Calu3 (cell line): ENCODE measurements around the gene ATP5F1C. TPM values are rescaled to one million over a fixed set of nuclear protein-coding genes. Genes with fewer than 3 reads are reported as not detected.
"Not testable (repeated sequence)": the region's sequence is repeated elsewhere in the genome, so short reads cannot be mapped to it uniquely, and the experiment has no call there.

ENCODE experiments used
- Bru-seq: library from RNA; stranded (reverse); fragments of 400-500 nt; gene quantifications from one replicate; lab custom pipeline; 2021; lab: Mats Ljungman, UMichigan
- BruChase-seq, 2 experiments: library from RNA; stranded (reverse); fragments of 400-500 nt; gene quantifications; one replicate each; lab custom pipeline; 2021; lab: Mats Ljungman, UMichigan
- BruUV-seq: library from RNA; stranded (reverse); fragments of 400-500 nt; replicated peaks from 2 replicates; lab custom pipeline; 2021; lab: Mats Ljungman, UMichigan
- CTCF ChIA-PET: fragments of 300-600 bp; sonication (Branson Sonifier 250); formaldehyde crosslinking; loops from one replicate; lab custom pipeline; 2022; ENCODE audit warnings: antibody characterized with exemption; lab: Charles Lee
- DNase-seq: peaks from one replicate; pipeline ENCODE4 v3.0.0; 2022
- H3K27ac Mint-ChIP-seq: one replicate; pipeline ENCODE4 v1.8.0; 2022; ENCODE audit warnings: mixed read lengths; ENCODE audit not compliant: unreplicated experiment
- H3K27me3 Mint-ChIP-seq: one replicate; pipeline ENCODE4 v1.8.0; 2022; ENCODE audit warnings: mixed read lengths; ENCODE audit not compliant: unreplicated experiment
- H3K36me3 Mint-ChIP-seq: one replicate; pipeline ENCODE4 v1.8.0; 2022; ENCODE audit warnings: mild to moderate bottlenecking, moderate library complexity, mixed read lengths; ENCODE audit not compliant: insufficient read depth, unreplicated experiment
- H3K4me1 Mint-ChIP-seq: one replicate; pipeline ENCODE4 v1.8.0; 2022; ENCODE audit warnings: mild to moderate bottlenecking, low read depth, mixed read lengths; ENCODE audit not compliant: unreplicated experiment
- H3K4me3 Mint-ChIP-seq: one replicate; pipeline ENCODE4 v1.8.0; 2022; ENCODE audit warnings: mild to moderate bottlenecking, low read depth, moderate library complexity, mixed read lengths; ENCODE audit not compliant: unreplicated experiment
- H3K9me3 Mint-ChIP-seq: one replicate; pipeline ENCODE4 v1.8.0; 2022; ENCODE audit warnings: low read depth, mixed read lengths; ENCODE audit not compliant: unreplicated experiment
- intact Hi-C: fragments of 100-400 bp; cut with micrococcal nuclease; formaldehyde crosslinking; loops from one replicate; pipeline ENCODE4 v1.10.0; 2022; ENCODE audit not compliant: unreplicated experiment
- long read RNA-seq: library from polyadenylated mRNA; stranded (forward); transcript quantifications from one replicate; pipeline ENCODE4 v2.0.0, GENCODE V29; 2022
- total RNA-seq: library from RNA; stranded (reverse); gene quantifications from 2 replicates; pipeline ENCODE4 v1.2.3, GENCODE V29; 2022
- TF ChIP-seq, protein P1 (sequence below): fragments of 200-600 bp; IDR thresholded peaks from one replicate; pipeline ENCODE4 v1.8.0; 2022; ENCODE audit warnings: antibody characterized with exemption; ENCODE audit not compliant: unreplicated experiment

The ATP5F1C gene
- 312 and 373 TPM in 2 replicates for total RNA-seq
- percentile 94 among the genes with signal in this experiment for Bru-seq, nascent RNA
- BruChase-seq, experiment 1, labeled RNA remaining after a 6-hour chase: percentile 94 among the genes with signal in this experiment
- percentile 94 among the genes with signal in this experiment for BruChase-seq, experiment 2, labeled RNA remaining after a 2-hour chase
- long read RNA-seq, transcript ATP5F1C-209 (4 exons, 460 nt): minor isoform, 37 of 543 reads
- long read RNA-seq, transcript ATP5F1C-202 (10 exons, 1,163 nt): major isoform, 464 of 543 reads
- long read RNA-seq, partial matches to known transcripts: 8 of 543 reads
- long read RNA-seq, other reads (novel, unspliced or antisense): 28 of 543 reads

DNA sequence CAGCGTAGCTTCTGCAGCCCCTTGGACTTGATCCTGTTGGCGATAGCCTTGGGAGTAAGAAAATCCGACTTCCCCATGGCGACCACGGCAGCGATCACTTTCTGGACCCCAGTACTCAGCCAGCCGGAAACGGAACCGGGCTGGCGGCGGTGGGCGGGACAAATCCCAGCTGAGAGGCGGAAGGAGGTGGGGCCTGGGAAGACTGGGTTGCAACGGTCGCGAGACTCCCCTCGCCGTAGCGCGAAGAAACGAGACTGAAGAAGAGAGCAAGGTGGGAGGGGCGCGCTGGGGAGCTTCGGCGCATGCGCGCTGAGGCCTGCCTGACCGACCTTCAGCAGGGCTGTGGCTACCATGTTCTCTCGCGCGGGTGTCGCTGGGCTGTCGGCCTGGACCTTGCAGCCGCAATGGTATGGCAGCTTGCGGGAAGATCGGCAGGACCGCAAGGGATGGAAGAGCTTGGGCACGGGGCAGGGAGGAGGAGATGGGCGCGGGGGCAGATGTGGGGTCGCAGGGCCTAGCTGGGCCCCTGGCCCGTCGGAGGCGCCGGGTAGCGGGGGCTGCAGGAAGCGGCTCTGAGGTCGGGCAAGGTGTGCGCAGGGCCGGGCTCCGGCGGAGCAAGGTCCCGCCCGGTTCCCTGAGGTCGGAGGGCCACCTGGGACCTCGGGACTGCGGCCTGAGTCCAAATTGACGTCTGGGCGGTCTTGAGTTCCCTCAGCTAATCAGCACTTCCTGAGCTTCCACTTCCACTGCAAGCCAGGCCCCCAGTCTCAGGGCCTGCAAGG lies at the start of gene ATP5F1C, which contains the start of gene KIN:
ATP5F1C (plus strand) TSS at position 321 of the 782 bp plus-strand sequence; CDS start at position 352, 31 bp downstream.
KIN (minus strand) TSS at position 137 of the 782 bp plus-strand sequence; CDS start at position 77, 60 bp downstream.
- TF ChIP-seq, protein P1, sequence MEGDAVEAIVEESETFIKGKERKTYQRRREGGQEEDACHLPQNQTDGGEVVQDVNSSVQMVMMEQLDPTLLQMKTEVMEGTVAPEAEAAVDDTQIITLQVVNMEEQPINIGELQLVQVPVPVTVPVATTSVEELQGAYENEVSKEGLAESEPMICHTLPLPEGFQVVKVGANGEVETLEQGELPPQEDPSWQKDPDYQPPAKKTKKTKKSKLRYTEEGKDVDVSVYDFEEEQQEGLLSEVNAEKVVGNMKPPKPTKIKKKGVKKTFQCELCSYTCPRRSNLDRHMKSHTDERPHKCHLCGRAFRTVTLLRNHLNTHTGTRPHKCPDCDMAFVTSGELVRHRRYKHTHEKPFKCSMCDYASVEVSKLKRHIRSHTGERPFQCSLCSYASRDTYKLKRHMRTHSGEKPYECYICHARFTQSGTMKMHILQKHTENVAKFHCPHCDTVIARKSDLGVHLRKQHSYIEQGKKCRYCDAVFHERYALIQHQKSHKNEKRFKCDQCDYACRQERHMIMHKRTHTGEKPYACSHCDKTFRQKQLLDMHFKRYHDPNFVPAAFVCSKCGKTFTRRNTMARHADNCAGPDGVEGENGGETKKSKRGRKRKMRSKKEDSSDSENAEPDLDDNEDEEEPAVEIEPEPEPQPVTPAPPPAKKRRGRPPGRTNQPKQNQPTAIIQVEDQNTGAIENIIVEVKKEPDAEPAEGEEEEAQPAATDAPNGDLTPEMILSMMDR: no peak
- H3K4me1 Mint-ChIP-seq: peaks cover 32% of the 10 kb centered on the region
- peak within 1 kb of the TSS; percentile 42 for H3K27ac Mint-ChIP-seq
- H3K9me3 Mint-ChIP-seq: no peaks in the 10 kb centered on the region
- peaks cover 14% of the 10 kb centered on the region for H3K36me3 Mint-ChIP-seq
- BruUV-seq: no TSS peak
- no peak within 1 kb of the TSS for H3K4me3 Mint-ChIP-seq
- H3K27me3 Mint-ChIP-seq: no peaks in the 10 kb centered on the region
- peak; percentile 97 for DNase-seq
- intact Hi-C loops: loop anchor here (5.0 kb wide), 1 partner anchor 101 kb away; no protein-coding TSS in a partner anchor
- CTCF ChIA-PET: interaction anchor here (1.0 to 2.1 kb wide), 5 partner anchors 9 to 1092 kb away, joined by 3 to 9 read pairs (median 6); partner anchors contain the start of gene TAF3

- Mint-ChIP-seq H3K4me3 (no peak overlapping the region), H3K9me3 (no peaks in the 10 kb centered on the region), H3K4me1 (no peaks in the 10 kb centered on the region), H3K36me3 (no peaks in the 10 kb centered on the region), H3K27ac (no peak overlapping the region), H3K27me3 (no peaks in the 10 kb centered on the region)
- TF ChIP-seq, protein P1: no peak
- CTCF ChIA-PET: no interaction called here
- intact Hi-C loops: no loop called here
- BruUV-seq: no TSS peak
- DNase-seq: no peak
Observed at GRCh38 chr10:7738536-7739407, 49.2 kb upstream of the ATP5F1C start.

DNA sequence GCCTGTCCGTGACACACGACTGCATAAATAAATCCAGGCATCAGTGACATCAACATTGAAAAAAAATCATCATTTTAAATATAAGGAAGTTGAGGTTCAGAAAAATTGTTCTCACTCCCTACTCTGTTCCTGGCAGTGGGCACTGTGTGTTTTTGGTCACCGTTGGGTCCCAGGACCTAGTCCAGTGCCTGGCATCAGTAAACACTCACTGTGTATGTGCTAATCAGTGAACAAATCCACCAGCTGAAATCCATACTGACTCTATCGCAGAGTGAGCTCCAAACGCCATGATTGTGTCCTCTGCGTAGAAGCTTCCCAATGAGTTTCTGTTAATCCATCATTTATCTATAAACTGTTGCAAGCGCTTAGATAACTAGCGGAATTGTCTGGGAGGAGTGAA lies 43.7 kb upstream of the ATP5F1C start:
- Mint-ChIP-seq H3K4me1 (no peaks in the 10 kb centered on the region), H3K27ac (no peak overlapping the region), H3K4me3 (no peak overlapping the region), H3K9me3 (no peaks in the 10 kb centered on the region), H3K36me3 (no peaks in the 10 kb centered on the region), H3K27me3 (no peaks in the 10 kb centered on the region)
- no peak for DNase-seq
- TF ChIP-seq, protein P1: no peak
- intact Hi-C loops: no loop called here
- BruUV-seq: no TSS peak
- CTCF ChIA-PET: no interaction called here

DNA sequence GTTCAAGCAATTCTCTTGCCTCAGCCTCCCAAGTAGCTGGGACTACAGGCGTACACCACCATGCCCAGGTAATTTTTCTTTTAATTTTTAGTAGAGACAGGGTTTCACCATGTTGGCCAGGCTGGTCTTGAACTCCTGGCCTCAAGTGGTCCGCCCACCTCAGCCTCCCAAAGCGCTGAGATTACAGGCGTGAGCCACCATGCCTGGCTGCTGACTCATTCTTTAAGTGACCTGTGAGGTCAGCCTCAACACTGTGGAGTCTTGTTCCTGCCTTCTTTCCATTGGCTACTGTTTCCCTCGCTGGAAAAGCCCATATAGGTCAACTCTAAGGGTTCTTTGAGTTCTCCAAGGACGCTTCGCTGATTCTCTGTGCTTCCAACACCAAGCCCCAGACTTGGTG lies 39.3 kb upstream of the ATP5F1C start:
- CTCF ChIA-PET, intact Hi-C loops, H3K9me3 Mint-ChIP-seq, H3K4me3 Mint-ChIP-seq, H3K27ac Mint-ChIP-seq, H3K27me3 Mint-ChIP-seq, H3K4me1 Mint-ChIP-seq, H3K36me3 Mint-ChIP-seq, DNase-seq, BruUV-seq: not testable (repeated sequence)
